Lower lobe of right lung (tissue), 2 donors: ENCODE results near the gene CLDN19. TPM values are rescaled to one million over a fixed set of nuclear protein-coding genes. Genes with fewer than 3 reads are reported as not detected.
"Not testable (repeated sequence)": the region's sequence is repeated elsewhere in the genome, so short reads cannot be mapped to it uniquely, and the experiment has no call there.

Experiments
- ATAC-seq, 2 donors: fragments of 200-7000 bp; cut with Tn5 transposase; one replicate each; pipeline ENCODE4 v1.9.1; 2020 to 2022; ENCODE audit warnings: mild to moderate bottlenecking in 2 of 2, moderate library complexity in 2 of 2
- DNase-seq: peaks from one replicate; pipeline ENCODE4 v3.0.0-alpha.2; 2020
- H3K27ac ChIP-seq: fragments of 200-600 bp; one replicate; pipeline ENCODE4 v1.8.0; 2022
- H3K27me3 ChIP-seq: fragments of 200-600 bp; one replicate; pipeline ENCODE4 v1.8.0; 2022; ENCODE audit warnings: low read depth
- H3K36me3 ChIP-seq: fragments of 200-600 bp; one replicate; pipeline ENCODE4 v1.8.0; 2022; ENCODE audit warnings: mild to moderate bottlenecking
- H3K4me1 ChIP-seq: fragments of 200-600 bp; one replicate; pipeline ENCODE4 v1.8.0; 2022
- H3K4me3 ChIP-seq: fragments of 200-600 bp; one replicate; pipeline ENCODE4 v1.8.0; 2022; ENCODE audit warnings: mild to moderate bottlenecking
- H3K9me3 ChIP-seq: fragments of 200-600 bp; one replicate; pipeline ENCODE4 v1.8.0; 2022
- intact Hi-C: fragments of 100-400 bp; cut with DNase I; formaldehyde crosslinking; loops from one replicate; pipeline ENCODE4 v1.11.0; 2022
- total RNA-seq: library from RNA; stranded (reverse); fragmentation: NEBNext Ultra II Directional; extraction: Animal tissue kit (Norgen Biotek cat#: 25700); gene quantifications from one replicate; pipeline ENCODE4 v1.2.1, GENCODE V29; 2021
- TF ChIP-seq, protein P1 (sequence below): fragments of 200-600 bp; IDR thresholded peaks from one replicate; pipeline ENCODE4 v1.8.0; 2022; ENCODE audit warnings: antibody characterized with exemption, mild to moderate bottlenecking
- donor health status: DM: no; HTN: yes; CAD: no; lungs with severe emphysema.

CLDN19 gene
- total RNA-seq, 1 donor from 2014 or later: not detected

GRCh38 chr1:42752284-42752683 is 12.2 kb upstream of the CLDN19 start:
- intact Hi-C loops: no loop called here
- ATAC-seq: no peak
- Histone ChIP-seq H3K4me1 (no peaks in the 10 kb centered on the region), H3K4me3 (no peak overlapping the region), H3K27me3 (no peaks in the 10 kb centered on the region), H3K36me3 (peaks cover 84% of the 10 kb centered on the region), H3K9me3 (no peaks in the 10 kb centered on the region), H3K27ac (no peak overlapping the region)
- DNase-seq: no peak
- TF ChIP-seq, protein P1, sequence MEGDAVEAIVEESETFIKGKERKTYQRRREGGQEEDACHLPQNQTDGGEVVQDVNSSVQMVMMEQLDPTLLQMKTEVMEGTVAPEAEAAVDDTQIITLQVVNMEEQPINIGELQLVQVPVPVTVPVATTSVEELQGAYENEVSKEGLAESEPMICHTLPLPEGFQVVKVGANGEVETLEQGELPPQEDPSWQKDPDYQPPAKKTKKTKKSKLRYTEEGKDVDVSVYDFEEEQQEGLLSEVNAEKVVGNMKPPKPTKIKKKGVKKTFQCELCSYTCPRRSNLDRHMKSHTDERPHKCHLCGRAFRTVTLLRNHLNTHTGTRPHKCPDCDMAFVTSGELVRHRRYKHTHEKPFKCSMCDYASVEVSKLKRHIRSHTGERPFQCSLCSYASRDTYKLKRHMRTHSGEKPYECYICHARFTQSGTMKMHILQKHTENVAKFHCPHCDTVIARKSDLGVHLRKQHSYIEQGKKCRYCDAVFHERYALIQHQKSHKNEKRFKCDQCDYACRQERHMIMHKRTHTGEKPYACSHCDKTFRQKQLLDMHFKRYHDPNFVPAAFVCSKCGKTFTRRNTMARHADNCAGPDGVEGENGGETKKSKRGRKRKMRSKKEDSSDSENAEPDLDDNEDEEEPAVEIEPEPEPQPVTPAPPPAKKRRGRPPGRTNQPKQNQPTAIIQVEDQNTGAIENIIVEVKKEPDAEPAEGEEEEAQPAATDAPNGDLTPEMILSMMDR: no peak

- DNase-seq, H3K4me3 ChIP-seq, H3K4me1 ChIP-seq, intact Hi-C loops, H3K9me3 ChIP-seq, H3K27me3 ChIP-seq, ATAC-seq, H3K27ac ChIP-seq: not testable (repeated sequence)
- H3K36me3 ChIP-seq: peaks cover 83% of the 10 kb centered on the region
These were observed 11.6 kb upstream of the CLDN19 start for GRCh38 chr1:42751511-42752070.

DNA sequence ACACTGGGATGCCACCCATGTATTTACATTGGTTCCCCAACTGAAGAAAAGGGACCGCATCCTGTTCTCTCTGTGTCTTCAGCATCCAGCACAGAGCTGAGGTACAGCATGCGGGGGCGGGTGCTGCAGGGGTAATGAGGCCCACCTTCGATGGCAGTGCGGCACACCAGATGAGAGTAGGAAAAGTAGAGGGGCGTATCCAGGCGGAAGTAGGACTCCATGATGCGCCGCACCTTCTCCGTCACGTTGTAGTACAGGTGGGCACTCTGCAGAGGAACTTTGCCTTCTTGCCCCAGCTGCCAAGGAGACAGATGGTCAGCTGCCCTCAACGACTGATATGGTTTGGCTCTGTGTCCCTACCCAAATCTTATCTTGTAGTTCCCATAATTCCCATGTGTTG is 10.0 kb upstream of the CLDN19 start:
- DNase-seq (no peak), ATAC-seq (no peak)
- TF ChIP-seq, protein P1: no peak
- H3K9me3 ChIP-seq: no peaks in the 10 kb centered on the region
- no peaks in the 10 kb centered on the region for H3K27me3 ChIP-seq
- no peaks in the 10 kb centered on the region for H3K4me1 ChIP-seq
- H3K4me3 ChIP-seq: no peak overlapping the region
- no peak overlapping the region for H3K27ac ChIP-seq
- intact Hi-C loops: no loop called here
- peaks cover 77% of the 10 kb centered on the region for H3K36me3 ChIP-seq

DNA sequence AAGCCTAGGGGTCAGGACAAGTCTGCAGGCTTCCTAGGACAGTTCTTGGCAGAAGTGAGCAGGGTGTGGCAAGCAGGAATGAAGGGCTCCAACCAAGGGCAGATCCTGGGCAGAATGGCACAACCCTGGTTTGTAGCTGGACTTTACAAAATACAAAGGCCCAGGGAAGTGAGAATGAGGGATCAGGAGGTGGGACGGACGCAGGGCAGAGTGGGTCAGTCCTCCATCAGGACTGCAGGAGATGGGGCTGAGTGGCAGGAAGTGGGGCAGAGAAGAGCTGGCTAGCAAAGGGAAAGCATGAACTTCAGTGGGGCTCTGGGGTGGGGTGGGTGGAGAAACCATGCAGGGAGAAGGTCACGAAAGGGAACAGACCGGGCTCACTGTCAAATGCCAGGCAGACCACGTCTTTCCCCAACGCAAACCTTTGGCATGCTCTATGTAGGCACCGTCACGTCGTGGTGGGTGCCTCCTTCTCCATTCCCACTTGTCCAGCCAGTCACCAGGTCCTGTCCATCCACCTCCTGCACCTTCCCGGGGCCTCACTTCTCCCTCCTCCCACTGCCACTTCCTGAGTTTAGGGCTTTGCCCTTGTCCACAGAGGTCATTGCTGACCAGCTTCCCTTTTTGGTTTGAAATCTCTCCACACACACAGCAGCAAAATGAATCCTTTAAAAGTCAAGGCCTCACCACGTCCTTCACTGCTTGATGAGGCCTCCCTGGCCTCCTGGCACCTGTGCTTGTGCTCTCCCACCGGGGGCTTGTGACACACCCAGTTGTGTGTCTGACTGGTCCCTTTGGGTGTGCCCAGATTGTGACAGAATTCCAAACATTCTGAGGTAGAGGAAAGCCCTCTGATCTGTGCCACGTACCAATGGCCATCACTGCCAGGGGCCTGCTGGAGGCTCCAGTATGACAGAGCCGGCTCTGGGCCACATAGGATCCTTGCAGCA is 8.7 kb upstream of the CLDN19 start:
- H3K4me1 ChIP-seq: no peaks in the 10 kb centered on the region
- H3K27ac ChIP-seq: no peak overlapping the region
- peaks cover 64% of the 10 kb centered on the region for H3K36me3 ChIP-seq
- H3K4me3 ChIP-seq: no peak overlapping the region
- no peaks in the 10 kb centered on the region for H3K9me3 ChIP-seq
- ATAC-seq (peak; percentile 27 to 50), DNase-seq (no peak)
- TF ChIP-seq, protein P1: no peak
- intact Hi-C loops: no loop called here
- no peaks in the 10 kb centered on the region for H3K27me3 ChIP-seq

DNA sequence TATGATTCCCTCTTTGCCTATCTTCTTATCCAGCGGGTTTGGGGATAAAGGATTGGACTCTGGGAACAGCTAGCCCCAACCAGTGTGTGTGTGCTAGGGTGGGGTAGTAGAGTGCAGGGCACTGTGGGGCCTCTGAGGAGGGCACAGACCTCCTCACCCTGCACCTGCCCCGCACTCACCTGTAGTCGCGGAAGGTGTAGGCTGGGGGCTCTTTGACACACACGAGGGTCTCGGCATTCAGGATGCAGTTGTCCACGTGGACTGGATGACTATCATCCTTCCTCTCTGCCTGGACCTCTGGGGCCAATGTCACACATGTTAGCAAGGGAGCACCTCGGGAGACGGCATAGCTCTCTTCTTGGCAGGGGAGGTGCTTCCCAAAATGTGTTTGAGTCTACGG is 8.0 kb upstream of the CLDN19 start:
- Histone ChIP-seq H3K4me3 (no peak overlapping the region), H3K27ac (no peak overlapping the region), H3K9me3 (no peaks in the 10 kb centered on the region), H3K36me3 (peaks cover 57% of the 10 kb centered on the region), H3K4me1 (no peaks in the 10 kb centered on the region), H3K27me3 (no peaks in the 10 kb centered on the region)
- DNase-seq (no peak), ATAC-seq (no peak)
- intact Hi-C loops: no loop called here
- TF ChIP-seq, protein P1: no peak

GRCh38 chr1:42747125-42747524 is 7.1 kb upstream of the CLDN19 start:
- H3K4me1 ChIP-seq: no peaks in the 10 kb centered on the region
- H3K4me3 ChIP-seq: no peak overlapping the region
- no peaks in the 10 kb centered on the region for H3K27me3 ChIP-seq
- peak; percentile 63 to 72 for ATAC-seq
- peaks cover 48% of the 10 kb centered on the region for H3K36me3 ChIP-seq
- TF ChIP-seq, protein P1: peak; percentile 51
- intact Hi-C loops: no loop called here
- DNase-seq: no peak
- H3K9me3 ChIP-seq: no peaks in the 10 kb centered on the region
- H3K27ac ChIP-seq: no peak overlapping the region
